Sigmoid colon (tissue), 4 donors: ENCODE results near the gene QPCTL.

ENCODE experiments used
- EP300 ChIP-seq, 4 donors: sonication (generic); formaldehyde crosslinking; IDR thresholded peaks; one replicate each; pipeline ENCODE4 v1.6.1; 2017; ENCODE audit warnings: antibody characterized with exemption in 4 of 4
- POLR2A ChIP-seq, 2 donors: fragments of 450-650 bp; IDR thresholded peaks; one replicate each; pipeline ENCODE4 v1.6.1; 2016; ENCODE audit warnings: antibody characterized with exemption in 2 of 2, mild to moderate bottlenecking in 2 of 2, moderate library complexity in 2 of 2
- POLR2AphosphoS5 ChIP-seq, 4 donors: sonication (generic); formaldehyde crosslinking; IDR thresholded peaks; one replicate each; pipeline ENCODE4 v1.6.1; 2017; ENCODE audit warnings: antibody characterized with exemption in 4 of 4
- TF ChIP-seq, protein P1 (sequence below), 4 experiments: fragments of 450-650 bp in 3 of 4; fragments of 200-600 bp in 1 of 4; IDR thresholded peaks; one replicate each; pipeline ENCODE4 v1.5.1; 2016 to 2019; ENCODE audit warnings: antibody characterized with exemption in 4 of 4, mild to moderate bottlenecking in 3 of 4, moderate library complexity in 2 of 4

DNA sequence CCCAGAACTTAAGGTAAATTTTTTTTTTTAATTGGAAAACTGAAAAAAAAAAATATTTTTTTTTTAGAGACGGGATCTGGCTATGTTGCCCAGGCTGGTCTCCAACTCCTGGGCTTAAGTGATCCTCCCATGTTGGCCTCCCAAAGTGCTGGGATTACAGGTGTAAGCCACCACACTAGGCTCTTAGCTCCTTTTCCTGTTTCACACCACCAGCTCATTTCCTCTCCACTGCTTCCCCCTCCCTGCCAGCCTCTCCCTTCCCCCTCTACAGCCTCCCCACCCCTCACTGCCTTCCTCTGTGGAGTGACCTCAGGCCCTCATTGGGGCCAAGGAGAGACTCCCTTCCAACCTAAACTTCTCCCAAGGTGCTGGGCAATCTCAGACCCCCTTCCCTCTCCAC is 28.7 kb upstream of the QPCTL start:
- TF ChIP-seq, protein P1, sequence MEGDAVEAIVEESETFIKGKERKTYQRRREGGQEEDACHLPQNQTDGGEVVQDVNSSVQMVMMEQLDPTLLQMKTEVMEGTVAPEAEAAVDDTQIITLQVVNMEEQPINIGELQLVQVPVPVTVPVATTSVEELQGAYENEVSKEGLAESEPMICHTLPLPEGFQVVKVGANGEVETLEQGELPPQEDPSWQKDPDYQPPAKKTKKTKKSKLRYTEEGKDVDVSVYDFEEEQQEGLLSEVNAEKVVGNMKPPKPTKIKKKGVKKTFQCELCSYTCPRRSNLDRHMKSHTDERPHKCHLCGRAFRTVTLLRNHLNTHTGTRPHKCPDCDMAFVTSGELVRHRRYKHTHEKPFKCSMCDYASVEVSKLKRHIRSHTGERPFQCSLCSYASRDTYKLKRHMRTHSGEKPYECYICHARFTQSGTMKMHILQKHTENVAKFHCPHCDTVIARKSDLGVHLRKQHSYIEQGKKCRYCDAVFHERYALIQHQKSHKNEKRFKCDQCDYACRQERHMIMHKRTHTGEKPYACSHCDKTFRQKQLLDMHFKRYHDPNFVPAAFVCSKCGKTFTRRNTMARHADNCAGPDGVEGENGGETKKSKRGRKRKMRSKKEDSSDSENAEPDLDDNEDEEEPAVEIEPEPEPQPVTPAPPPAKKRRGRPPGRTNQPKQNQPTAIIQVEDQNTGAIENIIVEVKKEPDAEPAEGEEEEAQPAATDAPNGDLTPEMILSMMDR (IDR thresholded peaks at IDR 0.05), result no peak
- TF ChIP-seq POLR2AphosphoS5 (IDR thresholded peaks at IDR 0.05) (no peak), EP300 (IDR thresholded peaks at IDR 0.05) (no peak), POLR2A (IDR thresholded peaks at IDR 0.05) (no peak)
